ENCODE results near the gene RCBTB2. TPM values are rescaled to one million over a fixed set of nuclear protein-coding genes. Genes with fewer than 3 reads are reported as not detected.
A peak's percentile ranks its signal among the peaks of the same experiment; 100 is the strongest.

Gene RCBTB2
- total RNA-seq, 1 donor from 2014 or later: 38.4 TPM

- no peaks in the 10 kb centered on the region for H3K9me3 ChIP-seq (ENCODE audit: low read depth)
- no peak overlapping the region for H3K9ac ChIP-seq
- Mint-ChIP-seq H3K4me1 (peaks cover 1% of the 10 kb centered on the region), H3K27me3 (ENCODE audit: insufficient read depth, low read depth) (no peaks in the 10 kb centered on the region), H3K27ac (no peak overlapping the region), H3K4me3 (no peak overlapping the region), H3K36me3 (no peaks in the 10 kb centered on the region), H3K9me3 (peaks cover 16% of the 10 kb centered on the region)
- no peak overlapping the region for H3K4me2 ChIP-seq
- TF ChIP-seq EZH2 (IDR thresholded peaks at IDR 0.05) (no peak), EZH2phosphoT487 (IDR thresholded peaks at IDR 0.05) (no peak), CTCF (IDR thresholded peaks at IDR 0.05) (no peak)
- no peak for DNase-seq (ENCODE audit: low spot score)
- no peaks in the 10 kb centered on the region for H3K79me2 ChIP-seq (ENCODE audit: low read depth)
- H3K27me3 ChIP-seq: no peaks in the 10 kb centered on the region
- no peak overlapping the region for H3K4me3 ChIP-seq
- H3K4me1 ChIP-seq: peaks cover 3% of the 10 kb centered on the region
- H3K27ac ChIP-seq: no peak overlapping the region
- H3K36me3 ChIP-seq: no peaks in the 10 kb centered on the region
- no peak overlapping the region for H2AFZ ChIP-seq (replicated peaks)
- no peaks in the 10 kb centered on the region for H3F3A ChIP-seq (ENCODE audit: low read depth)
- H4K20me1 ChIP-seq (ENCODE audit: low read depth): no peaks in the 10 kb centered on the region
Measured at GRCh38 chr13:48551329-48551728, 18.4 kb upstream of the RCBTB2 start.

- Mint-ChIP-seq H3K36me3 (no peaks in the 10 kb centered on the region), H3K27me3 (ENCODE audit: insufficient read depth, low read depth) (no peaks in the 10 kb centered on the region), H3K27ac (no peak overlapping the region), H3K9me3 (peaks cover 10% of the 10 kb centered on the region), H3K4me3 (no peak overlapping the region), H3K4me1 (peaks cover 10% of the 10 kb centered on the region)
- Histone ChIP-seq H3K27ac (no peak overlapping the region), H3K27me3 (no peaks in the 10 kb centered on the region), H2AFZ (replicated peaks) (no peak overlapping the region), H3K9ac (no peak overlapping the region), H3F3A (ENCODE audit: low read depth) (peaks cover 11% of the 10 kb centered on the region), H3K4me2 (no peak overlapping the region), H3K9me3 (ENCODE audit: low read depth) (no peaks in the 10 kb centered on the region), H3K4me3 (no peak overlapping the region), H4K20me1 (ENCODE audit: low read depth) (no peaks in the 10 kb centered on the region), H3K79me2 (ENCODE audit: low read depth) (no peaks in the 10 kb centered on the region), H3K4me1 (peaks cover 16% of the 10 kb centered on the region), H3K36me3 (no peaks in the 10 kb centered on the region)
- TF ChIP-seq CTCF (IDR thresholded peaks at IDR 0.05): no peak
- TF ChIP-seq EZH2phosphoT487 (IDR thresholded peaks at IDR 0.05): no peak
- TF ChIP-seq EZH2 (IDR thresholded peaks at IDR 0.05): no peak
- DNase-seq (ENCODE audit: low spot score): no peak
Measured at GRCh38 chr13:48549658-48550057, 16.8 kb upstream of the RCBTB2 start.

GRCh38 chr13:48547663-48548092 is 14.8 kb upstream of the RCBTB2 start:
- H3K27ac Mint-ChIP-seq: no peak overlapping the region
- Histone ChIP-seq H3K4me3 (no peak overlapping the region), H3K4me1 (peaks cover 22% of the 10 kb centered on the region), H2AFZ (replicated peaks) (no peak overlapping the region), H3K27me3 (no peaks in the 10 kb centered on the region), H3K27ac (no peak overlapping the region), H3K9me3 (ENCODE audit: low read depth) (no peaks in the 10 kb centered on the region), H3F3A (ENCODE audit: low read depth) (peaks cover 16% of the 10 kb centered on the region), H4K20me1 (ENCODE audit: low read depth) (no peaks in the 10 kb centered on the region), H3K79me2 (ENCODE audit: low read depth) (no peaks in the 10 kb centered on the region), H3K36me3 (no peaks in the 10 kb centered on the region), H3K4me2 (no peak overlapping the region), H3K9ac (no peak overlapping the region)
- no peak for TF ChIP-seq EZH2 (IDR thresholded peaks at IDR 0.05)
- H3K9me3 Mint-ChIP-seq: peaks cover 7% of the 10 kb centered on the region
- no peaks in the 10 kb centered on the region for H3K27me3 Mint-ChIP-seq (ENCODE audit: insufficient read depth, low read depth)
- H3K4me3 Mint-ChIP-seq: no peak overlapping the region
- H3K4me1 Mint-ChIP-seq: peaks cover 22% of the 10 kb centered on the region
- no peak for DNase-seq (ENCODE audit: low spot score)
- no peaks in the 10 kb centered on the region for H3K36me3 Mint-ChIP-seq

GRCh38 chr13:48545608-48546007 is 12.7 kb upstream of the RCBTB2 start:
- no peak overlapping the region for H3K27ac ChIP-seq
- H3K36me3 ChIP-seq: no peaks in the 10 kb centered on the region
- H3K36me3 Mint-ChIP-seq: no peaks in the 10 kb centered on the region
- no peaks in the 10 kb centered on the region for H4K20me1 ChIP-seq (ENCODE audit: low read depth)
- peaks cover 32% of the 10 kb centered on the region for H3K4me1 ChIP-seq
- DNase-seq (ENCODE audit: low spot score): no peak
- no peak overlapping the region for H3K4me3 ChIP-seq
- peaks cover 32% of the 10 kb centered on the region for H3K4me1 Mint-ChIP-seq
- TF ChIP-seq CTCF (IDR thresholded peaks at IDR 0.05): no peak
- TF ChIP-seq EZH2phosphoT487 (IDR thresholded peaks at IDR 0.05): no peak
- no peak for TF ChIP-seq EZH2 (IDR thresholded peaks at IDR 0.05)
- H3K79me2 ChIP-seq (ENCODE audit: low read depth): no peaks in the 10 kb centered on the region
- peak overlapping the region; percentile 46 for H3K4me2 ChIP-seq
- no peak overlapping the region for H3K4me3 Mint-ChIP-seq
- H3K9me3 ChIP-seq (ENCODE audit: low read depth): no peaks in the 10 kb centered on the region
- H3K27me3 Mint-ChIP-seq (ENCODE audit: insufficient read depth, low read depth): no peaks in the 10 kb centered on the region
- H3K9ac ChIP-seq: no peak overlapping the region
- peaks cover 25% of the 10 kb centered on the region for H3F3A ChIP-seq (ENCODE audit: low read depth)
- H3K27ac Mint-ChIP-seq: no peak overlapping the region
- H3K27me3 ChIP-seq: no peaks in the 10 kb centered on the region
- peaks cover 4% of the 10 kb centered on the region for H3K9me3 Mint-ChIP-seq
- peak overlapping the region; percentile 88 for H2AFZ ChIP-seq (replicated peaks)

Measured in neural progenitor cell (in vitro differentiated cells).